LNCaP clone FGC (cell line): ENCODE results near the gene IGF2R.
"Not testable (repeated sequence)": the region's sequence is repeated elsewhere in the genome, so short reads cannot be mapped to it uniquely, and the experiment has no call there.

Experiments
- DNase-seq: peaks from one replicate; pipeline ENCODE4 v3.0.0-alpha.2; 2011; ENCODE audit warnings: low read depth
- H3K4me3 ChIP-seq: 2 replicates; pipeline ENCODE4 v1.5.1; 2011; ENCODE audit warnings: mild to moderate bottlenecking, low read depth, low read length, control low read depth
- CTCF ChIP-seq: IDR thresholded peaks from 2 replicates; pipeline ENCODE4 v1.5.1; 2012; ENCODE audit warnings: mild to moderate bottlenecking; ENCODE audit not compliant: control insufficient read depth, insufficient read depth; ENCODE audit errors: extremely low read depth

The IGF2R gene

GRCh38 chr6:160120087-160120486 is 151.2 kb downstream of the IGF2R start:
- no peak for TF ChIP-seq CTCF

GRCh38 chr6:160121558-160121957 is 152.7 kb downstream of the IGF2R start, which contains the start of gene SLC22A1:
TSS of gene SLC22A1 (plus strand) at chr6:160121815. CDS start at chr6:160121936, 121 bp downstream.
- no peak for TF ChIP-seq CTCF
- H3K4me3 ChIP-seq: no peak within 1 kb of the TSS
- no peak for DNase-seq

More at GRCh38 chr6:160120087-160120486, 151.2 kb downstream of the IGF2R start:
- no peak overlapping the region for H3K4me3 ChIP-seq
- DNase-seq: no peak

- H3K4me3 ChIP-seq: no peak overlapping the region
- TF ChIP-seq CTCF: no peak
- no peak for DNase-seq
Measured at GRCh38 chr6:160121981-160122380, 153.1 kb downstream of the IGF2R start.

GRCh38 chr6:160122744-160123143 is 153.9 kb downstream of the IGF2R start:
- no peak for TF ChIP-seq CTCF
- no peak overlapping the region for H3K4me3 ChIP-seq
- DNase-seq: no peak

- TF ChIP-seq CTCF: no peak
Measured at GRCh38 chr6:160124007-160124406, 155.1 kb downstream of the IGF2R start.

GRCh38 chr6:160124605-160125004 is 155.7 kb downstream of the IGF2R start:
- H3K4me3 ChIP-seq: no peak overlapping the region
- DNase-seq: no peak
- no peak for TF ChIP-seq CTCF

More at GRCh38 chr6:160124007-160124406, 155.1 kb downstream of the IGF2R start:
- no peak for DNase-seq
- no peak overlapping the region for H3K4me3 ChIP-seq

- H3K4me3 ChIP-seq, DNase-seq: not testable (repeated sequence)
Measured at GRCh38 chr6:160125105-160125504, 156.2 kb downstream of the IGF2R start.
